ENCODE data around the gene PRR20G. TPM values are rescaled to one million over a fixed set of nuclear protein-coding genes. Genes with fewer than 3 reads are reported as not detected.

PRR20G gene
- total and polyA plus RNA-seq, 2 experiments from 2014 or later: 0.39 TPM; not detected in 1

DNA sequence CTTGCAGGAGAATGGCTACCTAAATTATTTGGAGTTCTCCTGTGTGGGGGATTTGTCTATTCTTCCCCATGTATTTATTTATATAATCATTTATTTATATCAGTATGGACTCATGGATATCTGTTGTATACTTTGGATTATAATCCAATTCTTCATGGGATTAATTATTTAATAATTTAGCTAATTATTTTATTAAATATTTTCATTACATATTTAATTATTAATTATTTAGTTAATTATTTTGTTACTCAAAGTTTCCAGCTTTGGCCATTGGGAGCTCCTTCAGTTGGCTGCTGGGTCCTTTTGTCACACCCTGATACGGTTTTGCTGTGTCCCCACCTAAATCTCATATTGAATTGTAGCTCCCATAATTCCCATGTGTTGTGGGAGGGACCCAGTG is 3.3 kb upstream of the PRR20G start:
- H3K27me3 Mint-ChIP-seq (ENCODE audit: insufficient read depth, low read depth, poor library complexity): no peaks in the 10 kb centered on the region
- Histone ChIP-seq H3K36me3 (ENCODE audit: insufficient read depth) (no peaks in the 10 kb centered on the region), H3K4me2 (no peak overlapping the region), H3K4me1 (ENCODE audit: insufficient read depth) (no peaks in the 10 kb centered on the region), H3K9me2 (ENCODE audit: insufficient read depth) (no peaks in the 10 kb centered on the region), H3K27me3 (ENCODE audit: insufficient read depth) (no peaks in the 10 kb centered on the region), H3K79me2 (replicated peaks; ENCODE audit: insufficient read depth) (no peaks in the 10 kb centered on the region), H3K27ac (ENCODE audit: low read depth) (no peak overlapping the region), H3K4me3 (no peak overlapping the region), H3F3A (replicated peaks; ENCODE audit: low read depth) (no peaks in the 10 kb centered on the region), H4K20me1 (replicated peaks; ENCODE audit: insufficient read depth) (no peaks in the 10 kb centered on the region), H2AFZ (no peak overlapping the region)
- no peak overlapping the region for H3K27ac Mint-ChIP-seq
- peaks cover 11% of the 10 kb centered on the region; the same call in 2 of the 3 replicates for H3K9me3 Mint-ChIP-seq
- peaks cover 2% of the 10 kb centered on the region; the same call in 1 of the 3 replicates for H3K4me1 Mint-ChIP-seq
- H3K36me3 Mint-ChIP-seq (ENCODE audit: low read depth): no peaks in the 10 kb centered on the region
- TF ChIP-seq STAT1 (IDR thresholded peaks at IDR 0.05; ENCODE audit: unreplicated experiment) (no peak), POLR2AphosphoS5 (IDR thresholded peaks at IDR 0.05; ENCODE audit: low read depth) (no peak), CREB1 (CRISPR knock-in tag; IDR thresholded peaks at IDR 0.05; ENCODE audit: low read depth) (no peak), ZNF114 (CRISPR knock-in tag; IDR thresholded peaks at IDR 0.05) (no peak), JUNB (IDR thresholded peaks at IDR 0.05; ENCODE audit: unreplicated experiment) (no peak), NANOG (IDR thresholded peaks at IDR 0.05; ENCODE audit: borderline replicate concordance) (no peak), EZH2 (IDR thresholded peaks at IDR 0.05; ENCODE audit: low read depth, unreplicated experiment) (no peak), ZNF331 (CRISPR knock-in tag; IDR thresholded peaks at IDR 0.05; ENCODE audit: low read depth) (no peak), ETS1 (IDR thresholded peaks at IDR 0.05) (no peak)
- TF ChIP-seq, protein P1, sequence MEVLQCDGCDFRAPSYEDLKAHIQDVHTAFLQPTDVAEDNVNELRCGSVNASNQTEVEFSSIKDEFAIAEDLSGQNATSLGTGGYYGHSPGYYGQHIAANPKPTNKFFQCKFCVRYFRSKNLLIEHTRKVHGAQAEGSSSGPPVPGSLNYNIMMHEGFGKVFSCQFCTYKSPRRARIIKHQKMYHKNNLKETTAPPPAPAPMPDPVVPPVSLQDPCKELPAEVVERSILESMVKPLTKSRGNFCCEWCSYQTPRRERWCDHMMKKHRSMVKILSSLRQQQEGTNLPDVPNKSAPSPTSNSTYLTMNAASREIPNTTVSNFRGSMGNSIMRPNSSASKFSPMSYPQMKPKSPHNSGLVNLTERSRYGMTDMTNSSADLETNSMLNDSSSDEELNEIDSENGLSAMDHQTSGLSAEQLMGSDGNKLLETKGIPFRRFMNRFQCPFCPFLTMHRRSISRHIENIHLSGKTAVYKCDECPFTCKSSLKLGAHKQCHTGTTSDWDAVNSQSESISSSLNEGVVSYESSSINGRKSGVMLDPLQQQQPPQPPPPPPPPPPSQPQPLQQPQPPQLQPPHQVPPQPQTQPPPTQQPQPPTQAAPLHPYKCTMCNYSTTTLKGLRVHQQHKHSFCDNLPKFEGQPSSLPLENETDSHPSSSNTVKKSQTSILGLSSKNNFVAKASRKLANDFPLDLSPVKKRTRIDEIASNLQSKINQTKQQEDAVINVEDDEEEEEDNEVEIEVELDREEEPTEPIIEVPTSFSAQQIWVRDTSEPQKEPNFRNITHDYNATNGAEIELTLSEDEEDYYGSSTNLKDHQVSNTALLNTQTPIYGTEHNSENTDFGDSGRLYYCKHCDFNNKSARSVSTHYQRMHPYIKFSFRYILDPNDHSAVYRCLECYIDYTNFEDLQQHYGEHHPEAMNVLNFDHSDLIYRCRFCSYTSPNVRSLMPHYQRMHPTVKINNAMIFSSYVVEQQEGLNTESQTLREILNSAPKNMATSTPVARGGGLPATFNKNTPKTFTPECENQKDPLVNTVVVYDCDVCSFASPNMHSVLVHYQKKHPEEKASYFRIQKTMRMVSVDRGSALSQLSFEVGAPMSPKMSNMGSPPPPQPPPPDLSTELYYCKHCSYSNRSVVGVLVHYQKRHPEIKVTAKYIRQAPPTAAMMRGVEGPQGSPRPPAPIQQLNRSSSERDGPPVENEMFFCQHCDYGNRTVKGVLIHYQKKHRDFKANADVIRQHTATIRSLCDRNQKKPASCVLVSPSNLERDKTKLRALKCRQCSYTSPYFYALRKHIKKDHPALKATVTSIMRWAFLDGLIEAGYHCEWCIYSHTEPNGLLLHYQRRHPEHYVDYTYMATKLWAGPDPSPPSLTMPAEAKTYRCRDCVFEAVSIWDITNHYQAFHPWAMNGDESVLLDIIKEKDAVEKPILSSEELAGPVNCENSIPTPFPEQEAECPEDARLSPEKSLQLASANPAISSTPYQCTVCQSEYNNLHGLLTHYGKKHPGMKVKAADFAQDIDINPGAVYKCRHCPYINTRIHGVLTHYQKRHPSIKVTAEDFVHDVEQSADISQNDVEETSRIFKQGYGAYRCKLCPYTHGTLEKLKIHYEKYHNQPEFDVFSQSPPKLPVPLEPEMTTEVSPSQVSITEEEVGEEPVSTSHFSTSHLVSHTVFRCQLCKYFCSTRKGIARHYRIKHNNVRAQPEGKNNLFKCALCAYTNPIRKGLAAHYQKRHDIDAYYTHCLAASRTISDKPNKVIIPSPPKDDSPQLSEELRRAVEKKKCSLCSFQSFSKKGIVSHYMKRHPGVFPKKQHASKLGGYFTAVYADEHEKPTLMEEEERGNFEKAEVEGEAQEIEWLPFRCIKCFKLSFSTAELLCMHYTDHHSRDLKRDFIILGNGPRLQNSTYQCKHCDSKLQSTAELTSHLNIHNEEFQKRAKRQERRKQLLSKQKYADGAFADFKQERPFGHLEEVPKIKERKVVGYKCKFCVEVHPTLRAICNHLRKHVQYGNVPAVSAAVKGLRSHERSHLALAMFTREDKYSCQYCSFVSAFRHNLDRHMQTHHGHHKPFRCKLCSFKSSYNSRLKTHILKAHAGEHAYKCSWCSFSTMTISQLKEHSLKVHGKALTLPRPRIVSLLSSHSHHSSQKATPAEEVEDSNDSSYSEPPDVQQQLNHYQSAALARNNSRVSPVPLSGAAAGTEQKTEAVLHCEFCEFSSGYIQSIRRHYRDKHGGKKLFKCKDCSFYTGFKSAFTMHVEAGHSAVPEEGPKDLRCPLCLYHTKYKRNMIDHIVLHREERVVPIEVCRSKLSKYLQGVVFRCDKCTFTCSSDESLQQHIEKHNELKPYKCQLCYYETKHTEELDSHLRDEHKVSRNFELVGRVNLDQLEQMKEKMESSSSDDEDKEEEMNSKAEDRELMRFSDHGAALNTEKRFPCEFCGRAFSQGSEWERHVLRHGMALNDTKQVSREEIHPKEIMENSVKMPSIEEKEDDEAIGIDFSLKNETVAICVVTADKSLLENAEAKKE (CRISPR knock-in tag; IDR thresholded peaks at IDR 0.05): no peak
- ATAC-seq (no peak), DNase-seq (ENCODE audit: low spot score) (no peak)
- no peak overlapping the region for H3K4me3 Mint-ChIP-seq

Measured in GM23338 (cell line).